ENCODE results near the gene ITCH. TPM values are rescaled to one million over a fixed set of nuclear protein-coding genes. Genes with fewer than 3 reads are reported as not detected.

Gene ITCH
- total and polyA plus RNA-seq, 9 of the 15 experiments (the other 6 are each of a cell fraction or from before 2014, with no cell fraction given), result 7.5 to 53.0 (median 22.9) TPM

DNA sequence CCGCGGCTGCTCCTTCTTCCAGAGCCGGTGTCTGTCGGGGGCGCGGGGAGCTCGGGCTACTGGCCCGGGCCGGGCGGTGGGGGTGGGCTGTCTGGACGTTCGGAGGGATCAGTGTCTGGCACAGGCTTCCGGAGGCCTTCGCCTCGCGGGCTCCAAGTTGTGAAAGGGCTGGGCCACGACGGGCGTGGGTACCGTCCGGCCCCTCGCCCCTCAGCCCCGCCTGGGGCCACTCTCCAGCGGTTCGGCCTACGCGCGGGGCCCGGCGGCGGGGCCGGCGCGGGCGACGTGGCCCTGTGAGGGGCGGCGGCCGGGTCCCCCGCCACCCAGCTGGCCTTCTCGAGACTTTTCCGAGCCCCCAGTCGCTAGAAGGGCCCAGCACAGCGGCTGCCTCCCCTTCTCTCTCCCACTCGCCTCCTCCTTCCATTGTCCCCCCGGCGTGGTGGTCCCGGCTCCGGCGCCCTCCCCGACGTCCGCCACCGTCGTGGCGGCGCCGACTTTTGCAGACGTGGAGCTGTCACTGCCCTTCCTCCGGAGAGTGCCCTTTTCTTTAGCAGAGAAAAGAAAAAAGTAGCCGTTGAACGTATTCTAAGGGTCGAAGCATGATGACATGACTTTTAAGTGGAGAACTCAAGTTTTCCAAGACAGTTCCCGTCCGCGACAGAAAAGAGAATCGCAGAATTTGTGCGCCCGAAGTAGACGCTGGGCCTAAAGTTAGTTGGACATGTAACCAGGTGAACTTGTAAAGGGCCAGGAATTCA, 571 bp downstream of the ITCH start (continued):
- TF ChIP-seq, protein P1, sequence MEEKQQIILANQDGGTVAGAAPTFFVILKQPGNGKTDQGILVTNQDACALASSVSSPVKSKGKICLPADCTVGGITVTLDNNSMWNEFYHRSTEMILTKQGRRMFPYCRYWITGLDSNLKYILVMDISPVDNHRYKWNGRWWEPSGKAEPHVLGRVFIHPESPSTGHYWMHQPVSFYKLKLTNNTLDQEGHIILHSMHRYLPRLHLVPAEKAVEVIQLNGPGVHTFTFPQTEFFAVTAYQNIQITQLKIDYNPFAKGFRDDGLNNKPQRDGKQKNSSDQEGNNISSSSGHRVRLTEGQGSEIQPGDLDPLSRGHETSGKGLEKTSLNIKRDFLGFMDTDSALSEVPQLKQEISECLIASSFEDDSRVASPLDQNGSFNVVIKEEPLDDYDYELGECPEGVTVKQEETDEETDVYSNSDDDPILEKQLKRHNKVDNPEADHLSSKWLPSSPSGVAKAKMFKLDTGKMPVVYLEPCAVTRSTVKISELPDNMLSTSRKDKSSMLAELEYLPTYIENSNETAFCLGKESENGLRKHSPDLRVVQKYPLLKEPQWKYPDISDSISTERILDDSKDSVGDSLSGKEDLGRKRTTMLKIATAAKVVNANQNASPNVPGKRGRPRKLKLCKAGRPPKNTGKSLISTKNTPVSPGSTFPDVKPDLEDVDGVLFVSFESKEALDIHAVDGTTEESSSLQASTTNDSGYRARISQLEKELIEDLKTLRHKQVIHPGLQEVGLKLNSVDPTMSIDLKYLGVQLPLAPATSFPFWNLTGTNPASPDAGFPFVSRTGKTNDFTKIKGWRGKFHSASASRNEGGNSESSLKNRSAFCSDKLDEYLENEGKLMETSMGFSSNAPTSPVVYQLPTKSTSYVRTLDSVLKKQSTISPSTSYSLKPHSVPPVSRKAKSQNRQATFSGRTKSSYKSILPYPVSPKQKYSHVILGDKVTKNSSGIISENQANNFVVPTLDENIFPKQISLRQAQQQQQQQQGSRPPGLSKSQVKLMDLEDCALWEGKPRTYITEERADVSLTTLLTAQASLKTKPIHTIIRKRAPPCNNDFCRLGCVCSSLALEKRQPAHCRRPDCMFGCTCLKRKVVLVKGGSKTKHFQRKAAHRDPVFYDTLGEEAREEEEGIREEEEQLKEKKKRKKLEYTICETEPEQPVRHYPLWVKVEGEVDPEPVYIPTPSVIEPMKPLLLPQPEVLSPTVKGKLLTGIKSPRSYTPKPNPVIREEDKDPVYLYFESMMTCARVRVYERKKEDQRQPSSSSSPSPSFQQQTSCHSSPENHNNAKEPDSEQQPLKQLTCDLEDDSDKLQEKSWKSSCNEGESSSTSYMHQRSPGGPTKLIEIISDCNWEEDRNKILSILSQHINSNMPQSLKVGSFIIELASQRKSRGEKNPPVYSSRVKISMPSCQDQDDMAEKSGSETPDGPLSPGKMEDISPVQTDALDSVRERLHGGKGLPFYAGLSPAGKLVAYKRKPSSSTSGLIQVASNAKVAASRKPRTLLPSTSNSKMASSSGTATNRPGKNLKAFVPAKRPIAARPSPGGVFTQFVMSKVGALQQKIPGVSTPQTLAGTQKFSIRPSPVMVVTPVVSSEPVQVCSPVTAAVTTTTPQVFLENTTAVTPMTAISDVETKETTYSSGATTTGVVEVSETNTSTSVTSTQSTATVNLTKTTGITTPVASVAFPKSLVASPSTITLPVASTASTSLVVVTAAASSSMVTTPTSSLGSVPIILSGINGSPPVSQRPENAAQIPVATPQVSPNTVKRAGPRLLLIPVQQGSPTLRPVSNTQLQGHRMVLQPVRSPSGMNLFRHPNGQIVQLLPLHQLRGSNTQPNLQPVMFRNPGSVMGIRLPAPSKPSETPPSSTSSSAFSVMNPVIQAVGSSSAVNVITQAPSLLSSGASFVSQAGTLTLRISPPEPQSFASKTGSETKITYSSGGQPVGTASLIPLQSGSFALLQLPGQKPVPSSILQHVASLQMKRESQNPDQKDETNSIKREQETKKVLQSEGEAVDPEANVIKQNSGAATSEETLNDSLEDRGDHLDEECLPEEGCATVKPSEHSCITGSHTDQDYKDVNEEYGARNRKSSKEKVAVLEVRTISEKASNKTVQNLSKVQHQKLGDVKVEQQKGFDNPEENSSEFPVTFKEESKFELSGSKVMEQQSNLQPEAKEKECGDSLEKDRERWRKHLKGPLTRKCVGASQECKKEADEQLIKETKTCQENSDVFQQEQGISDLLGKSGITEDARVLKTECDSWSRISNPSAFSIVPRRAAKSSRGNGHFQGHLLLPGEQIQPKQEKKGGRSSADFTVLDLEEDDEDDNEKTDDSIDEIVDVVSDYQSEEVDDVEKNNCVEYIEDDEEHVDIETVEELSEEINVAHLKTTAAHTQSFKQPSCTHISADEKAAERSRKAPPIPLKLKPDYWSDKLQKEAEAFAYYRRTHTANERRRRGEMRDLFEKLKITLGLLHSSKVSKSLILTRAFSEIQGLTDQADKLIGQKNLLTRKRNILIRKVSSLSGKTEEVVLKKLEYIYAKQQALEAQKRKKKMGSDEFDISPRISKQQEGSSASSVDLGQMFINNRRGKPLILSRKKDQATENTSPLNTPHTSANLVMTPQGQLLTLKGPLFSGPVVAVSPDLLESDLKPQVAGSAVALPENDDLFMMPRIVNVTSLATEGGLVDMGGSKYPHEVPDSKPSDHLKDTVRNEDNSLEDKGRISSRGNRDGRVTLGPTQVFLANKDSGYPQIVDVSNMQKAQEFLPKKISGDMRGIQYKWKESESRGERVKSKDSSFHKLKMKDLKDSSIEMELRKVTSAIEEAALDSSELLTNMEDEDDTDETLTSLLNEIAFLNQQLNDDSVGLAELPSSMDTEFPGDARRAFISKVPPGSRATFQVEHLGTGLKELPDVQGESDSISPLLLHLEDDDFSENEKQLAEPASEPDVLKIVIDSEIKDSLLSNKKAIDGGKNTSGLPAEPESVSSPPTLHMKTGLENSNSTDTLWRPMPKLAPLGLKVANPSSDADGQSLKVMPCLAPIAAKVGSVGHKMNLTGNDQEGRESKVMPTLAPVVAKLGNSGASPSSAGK (IDR thresholded peaks at IDR 0.05), result no peak
- peak; percentile 64; the same call in 1 of the 2 replicates for TF ChIP-seq ZBTB17 (CRISPR knock-in tag; IDR thresholded peaks at IDR 0.05)
- peak in 1 of 2 experiments; percentile 48; a peak in 1 of 4 replicates for TF ChIP-seq NONO (IDR thresholded peaks at IDR 0.05; ENCODE audit: low read depth in 2 of 2, low read length in 1 of 2)
- TF ChIP-seq, protein P2, sequence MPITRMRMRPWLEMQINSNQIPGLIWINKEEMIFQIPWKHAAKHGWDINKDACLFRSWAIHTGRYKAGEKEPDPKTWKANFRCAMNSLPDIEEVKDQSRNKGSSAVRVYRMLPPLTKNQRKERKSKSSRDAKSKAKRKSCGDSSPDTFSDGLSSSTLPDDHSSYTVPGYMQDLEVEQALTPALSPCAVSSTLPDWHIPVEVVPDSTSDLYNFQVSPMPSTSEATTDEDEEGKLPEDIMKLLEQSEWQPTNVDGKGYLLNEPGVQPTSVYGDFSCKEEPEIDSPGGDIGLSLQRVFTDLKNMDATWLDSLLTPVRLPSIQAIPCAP (CRISPR knock-in tag; IDR thresholded peaks at IDR 0.05; ENCODE audit: borderline replicate concordance), result no peak
- TF ChIP-seq, protein P3, sequence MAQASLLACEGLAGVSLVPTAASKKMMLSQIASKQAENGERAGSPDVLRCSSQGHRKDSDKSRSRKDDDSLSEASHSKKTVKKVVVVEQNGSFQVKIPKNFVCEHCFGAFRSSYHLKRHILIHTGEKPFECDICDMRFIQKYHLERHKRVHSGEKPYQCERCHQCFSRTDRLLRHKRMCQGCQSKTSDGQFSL (CRISPR knock-in tag; IDR thresholded peaks at IDR 0.05), result 0 out of 2 replicates have a peak, but pooled peaks have one; percentile 18
- TF ChIP-seq, protein P3 (tag; IDR thresholded peaks at IDR 0.05), result no peak
- no peak for TF ChIP-seq RBM15 (IDR thresholded peaks at IDR 0.05; ENCODE audit: insufficient read depth, low read length)
- no peak for TF ChIP-seq ZNF77 (CRISPR knock-in tag; IDR thresholded peaks at IDR 0.05)
- TF ChIP-seq, protein P4, sequence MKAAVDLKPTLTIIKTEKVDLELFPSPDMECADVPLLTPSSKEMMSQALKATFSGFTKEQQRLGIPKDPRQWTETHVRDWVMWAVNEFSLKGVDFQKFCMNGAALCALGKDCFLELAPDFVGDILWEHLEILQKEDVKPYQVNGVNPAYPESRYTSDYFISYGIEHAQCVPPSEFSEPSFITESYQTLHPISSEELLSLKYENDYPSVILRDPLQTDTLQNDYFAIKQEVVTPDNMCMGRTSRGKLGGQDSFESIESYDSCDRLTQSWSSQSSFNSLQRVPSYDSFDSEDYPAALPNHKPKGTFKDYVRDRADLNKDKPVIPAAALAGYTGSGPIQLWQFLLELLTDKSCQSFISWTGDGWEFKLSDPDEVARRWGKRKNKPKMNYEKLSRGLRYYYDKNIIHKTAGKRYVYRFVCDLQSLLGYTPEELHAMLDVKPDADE (conservative IDR thresholded peaks at IDR 0.05; ENCODE audit: control insufficient read depth, low read depth, low read length), result 0 out of 2 replicates have a peak, but pooled peaks have one; percentile 53
- no peak for TF ChIP-seq ZZZ3 (IDR thresholded peaks at IDR 0.05)
- peak; percentile 12; the same call in 1 of the 2 replicates for TF ChIP-seq NFATC3 (IDR thresholded peaks at IDR 0.05)
